Measurements from ENCODE around the gene C6orf132. TPM values are rescaled to one million over a fixed set of nuclear protein-coding genes. Genes with fewer than 3 reads are reported as not detected.

Gene C6orf132
- total and polyA plus RNA-seq, 2 of the 8 experiments (the other 6 are each of a cell fraction or from before 2014, with no cell fraction given): 31.5 to 64.0 TPM

- TF ChIP-seq CHD7 (IDR thresholded peaks at IDR 0.05; ENCODE audit: insufficient replicate concordance, low read length): no peak
- no peak for TF ChIP-seq SIX5 (IDR thresholded peaks at IDR 0.05; ENCODE audit: low read depth, low read length)
- no peak for TF ChIP-seq KDM1A (IDR thresholded peaks at IDR 0.05; ENCODE audit: borderline replicate concordance, low read length)
These were observed 69.1 kb downstream of the C6orf132 start (continued) for GRCh38 chr6:42073287-42073686.

All from H1 (cell line).